Gastrocnemius medialis (tissue), 4 donors: ENCODE results near the gene SPATA12.

Source experiments
- CTCF ChIP-seq, 5 experiments: fragments of 450-650 bp in 3 of 5; fragments of 200-600 bp in 2 of 5; sonication (generic) in 2 of 5; IDR thresholded peaks in 4 of 5; conservative IDR thresholded peaks in 1 of 5; 1 replicate in 4 of 5; 2 replicates in 1 of 5; pipeline ENCODE4 v1.5.1; 2016 to 2019; ENCODE audit warnings: antibody characterized with exemption in 5 of 5, mild to moderate bottlenecking in 3 of 5, moderate library complexity in 3 of 5
- POLR2A ChIP-seq, 2 donors: fragments of 450-650 bp; IDR thresholded peaks; one replicate each; pipeline ENCODE4 v1.6.1; 2017; ENCODE audit warnings: antibody characterized with exemption in 2 of 2, mild to moderate bottlenecking in 2 of 2, moderate library complexity in 2 of 2

- TF ChIP-seq CTCF (IDR thresholded peaks at IDR 0.05 in 4 of 5, conservative IDR thresholded peaks at IDR 0.05 in 1 of 5): no peak
- TF ChIP-seq POLR2A (IDR thresholded peaks at IDR 0.05): no peak
Measured at GRCh38 chr3:57029383-57029782, 31.1 kb upstream of the SPATA12 start.
